Heart left ventricle (tissue), 16 donors: ENCODE measurements around the gene RELA. TPM values are rescaled to one million over a fixed set of nuclear protein-coding genes. Genes with fewer than 3 reads are reported as not detected.

Source experiments
- ATAC-seq, 4 donors: fragments of 200-7000 bp; cut with Tn5 transposase; one replicate each; pipeline ENCODE4 v1.9.1; 2020 to 2022; ENCODE audit warnings: moderate library complexity in 4 of 4, mild to moderate bottlenecking in 3 of 4, moderate number of reproducible peaks in 1 of 4
- DNase-seq, 5 donors: peaks; one replicate each; pipeline ENCODE4 v3.0.0-alpha.2; 2020
- H3K27ac ChIP-seq, 12 donors: fragments of 200-600 bp; sonication (generic) in 4 of 12; one replicate each; pipeline versions ENCODE4 v1.5.0 to v1.8.0; 2016 to 2022; ENCODE audit warnings: mild to moderate bottlenecking in 2 of 12
- H3K27me3 ChIP-seq, 9 donors: fragments of 200-600 bp; sonication (generic) in 2 of 9; one replicate each; pipeline versions ENCODE4 v1.5.1 to v1.8.0; 2016 to 2022; ENCODE audit warnings: mild to moderate bottlenecking in 3 of 9
- H3K36me3 ChIP-seq, 9 donors: fragments of 200-600 bp; sonication (generic) in 2 of 9; one replicate each; pipeline versions ENCODE4 v1.5.0 to v1.8.0; 2018 to 2022; ENCODE audit warnings: mild to moderate bottlenecking in 2 of 9
- H3K4me1 ChIP-seq, 12 donors: fragments of 200-600 bp; sonication (generic) in 4 of 12; one replicate each; pipeline versions ENCODE4 v1.5.0 to v1.8.0; 2016 to 2022; ENCODE audit warnings: mild to moderate bottlenecking in 3 of 12
- H3K4me3 ChIP-seq, 12 donors: fragments of 200-600 bp; sonication (generic) in 4 of 12; one replicate each; pipeline versions ENCODE4 v1.5.0 to v1.8.0; 2017 to 2022; ENCODE audit warnings: mild to moderate bottlenecking in 9 of 12, moderate library complexity in 4 of 12
- H3K9me3 ChIP-seq, 12 donors: fragments of 200-600 bp; sonication (generic) in 4 of 12; one replicate each; pipeline versions ENCODE4 v1.5.0 to v1.8.0; 2016 to 2022; ENCODE audit warnings: mild to moderate bottlenecking in 1 of 12
- CTCF ChIP-seq, 12 donors: fragments of 200-600 bp; sonication (generic) in 4 of 12; IDR thresholded peaks; one replicate each; pipeline versions ENCODE4 v1.5.0 to v1.8.0; 2018 to 2022; ENCODE audit warnings: antibody characterized with exemption in 12 of 12, mild to moderate bottlenecking in 5 of 12
- POLR2A ChIP-seq, 2 donors: fragments of 450-650 bp; IDR thresholded peaks; one replicate each; pipeline ENCODE4 v1.6.1; 2017; ENCODE audit warnings: antibody characterized with exemption in 2 of 2, mild to moderate bottlenecking in 2 of 2, moderate library complexity in 2 of 2
- WGBS, 4 donors: extraction: QIAGEN DNeasy Blood & Tissue Kit in 2 of 4; methylation state at CpG; one replicate each; pipeline versions ENCODE4 v1.1.5 to v1.1.7; 2013 to 2018; 5-methylcytosine and 5-hydroxymethylcytosine counted together
- intact Hi-C, 10 donors: fragments of 100-400 bp; cut with DNase I; formaldehyde crosslinking; loops; one replicate each; pipeline versions ENCODE4 v1.11.1 to v1.14.2; 2022
- microRNA-seq, 4 donors: library from miRNA; unstranded; fragments of <30 nt; microRNA quantifications; one replicate each; pipeline versions ENCODE4 to v1.2.0, GENCODE V29; 2017 to 2020
- polyA plus RNA-seq, 2 donors: library from polyadenylated mRNA; stranded (reverse); fragments of 200-250 nt; gene quantifications; one replicate each; pipeline ENCODE4 v1.2.3, GENCODE V29; 2013
- total RNA-seq, 9 donors: library from RNA; depleted of rRNA in 2 of 9; stranded (reverse); fragments of >200 nt in 2 of 9; fragmentation: NEBNext Ultra II Directional in 3 of 9; extraction: Animal tissue kit (Norgen Biotek cat#: 25700) in 3 of 9; gene quantifications; one replicate each; pipeline versions ENCODE4 v1.1.0 to v1.2.4, GENCODE V29; 2016 to 2023
- donor health status: ischemic (EF 13 %, LVEDD 7.1; RV severe dilation, severe dysfunction).
- donor health status: healthy with polysubstance abuse.
- donor health status: DM: no; HTN: yes; CAD: no.
- donor health status: DM: no; HTN: no; CAD: no.
- donor health status: ischemic (EF 25% LVEDD 6.9; RV normal size, moderate dysfunction).
- donor health status: ischemic (EF 25% LVEDD 5.7; RV mildly dilated, moderate dysfunction).
- donor health status: healthy.
- donor health status: DM: yes; HTN: yes; CAD: no.
- donor health status: ischemic (EF 35%, LVEDD 5.7; RV mildly dilated, moderate dysfunction).
- donor health status: nonischemic (EF 11% LVEDD 7.7; RV severe dilation, severe dysfunction).
- donor health status: DM: yes; HTN: yes; CAD: no.
- donor health status: PGD.
- donor health status: ischemic (EF 29% LVEDD 5.4; RV normal size, mild dysfunction).
- donor health status: nonischemic (EF 23%, LVEDD 6.1; RV moderate dilation, normal function).

The RELA gene
- total and polyA plus RNA-seq, 11 donors = 22.2 to 86.4 (median 42.3) TPM

GRCh38 chr11:65606876-65607613 is 55.7 kb downstream of the RELA start:
- no peaks in the 10 kb centered on the region for H3K9me3 ChIP-seq
- DNase-seq (peak; percentile 93 to 96 (median 96)), ATAC-seq (peak; percentile 90 to 97 (median 96))
- H3K36me3 ChIP-seq = peaks cover 0 to 94% (median 73%) of the 10 kb centered on the region in 9 donors
- peaks cover 4 to 76% (median 44%) of the 10 kb centered on the region in 12 donors for H3K4me1 ChIP-seq
- TF ChIP-seq POLR2A (IDR thresholded peaks at IDR 0.05) = peak in 1 of 2 donors; percentile 19
- no peak for TF ChIP-seq CTCF (IDR thresholded peaks at IDR 0.05)
- intact Hi-C loops = loop anchor here in 1 of 10 donors (2.0 kb wide), 1 partner anchor 30 kb away; the partner anchor contains the start of gene EHBP1L1
- peak overlapping the region; percentile 29 to 89 (median 74) for H3K27ac ChIP-seq
- no peaks in the 10 kb centered on the region for H3K27me3 ChIP-seq
- WGBS, 4 donors = 16 to 21% (median 18%) methylated on average over 15 to 67 of the region's 67 CpGs
- H3K4me3 ChIP-seq = peak overlapping the region in 10 of 12 donors; percentile 17 to 56 (median 40)

DNA sequence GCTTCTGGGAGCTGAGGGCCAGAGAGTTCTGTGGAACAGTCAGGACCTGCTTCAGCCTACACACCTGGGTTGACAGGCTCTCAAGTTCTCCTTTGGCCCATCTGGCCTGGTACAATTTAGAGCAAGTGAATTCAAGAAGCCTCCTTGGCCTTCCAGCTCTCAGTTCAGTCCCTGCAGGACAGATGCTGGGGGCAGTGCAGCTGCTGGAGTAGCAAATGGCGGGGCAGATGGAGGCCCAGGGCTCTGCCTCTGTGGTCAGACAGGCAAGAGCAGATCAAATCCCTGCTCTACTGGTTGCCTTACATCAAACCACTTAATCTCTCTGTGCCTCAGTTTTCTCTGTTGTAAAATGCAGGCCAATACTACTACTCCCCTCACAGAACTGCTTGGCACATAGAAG is 58.5 kb downstream of the RELA start:
- WGBS, 4 donors = 92 to 100% (median 97%) methylated on average over 1 of the region's 1 CpG
- peaks cover 0 to 98% (median 84%) of the 10 kb centered on the region in 9 donors for H3K36me3 ChIP-seq
- H3K9me3 ChIP-seq = no peaks in the 10 kb centered on the region
- no peak overlapping the region for H3K4me3 ChIP-seq
- intact Hi-C loops = no loop called here
- ATAC-seq (no peak), DNase-seq (no peak)
- H3K27ac ChIP-seq = no peak overlapping the region
- no peak for TF ChIP-seq POLR2A (IDR thresholded peaks at IDR 0.05)
- no peak for TF ChIP-seq CTCF (IDR thresholded peaks at IDR 0.05)
- H3K27me3 ChIP-seq = no peaks in the 10 kb centered on the region
- H3K4me1 ChIP-seq = peaks cover 4 to 48% (median 25%) of the 10 kb centered on the region in 12 donors

Small RNAs within 50 kb of the gene (microRNA-seq; reads per million reads assigned to microRNA genes)
- gene MIR4489 (0 reads per million in 4 donors), gene MIR4690 (0 to 0.13 (median 0) reads per million in 4 donors)

Other genes with a start within 250 kb of the RELA start
- 100 to 1,000 TPM in 7 of 9 donors, 10 to 100 TPM in 2; 17.0 to 760 (median 507) TPM for gene NEAT1, start 240.1 kb downstream of the RELA start, total RNA-seq
- 100 to 1,000 TPM; 104 to 532 TPM for gene NEAT1, start 240.1 kb downstream of the RELA start, polyA plus RNA-seq
- gene MALAT1, start 163.9 kb downstream of the RELA start, total RNA-seq = 1,000 to 10,000 TPM; 1,047 to 9,662 (median 6,606) TPM
- 1,000 to 10,000 TPM; 1,168 to 4,497 TPM for gene MALAT1, start 163.9 kb downstream of the RELA start, polyA plus RNA-seq
- 100 to 1,000 TPM in 1 of 9 donors, 10 to 100 TPM in 8; 51.6 to 135 (median 62.2) TPM for gene SCYL1, start 137.8 kb downstream of the RELA start, total RNA-seq
- 10 to 100 TPM; 86.6 to 90.2 TPM for gene SCYL1, start 137.8 kb downstream of the RELA start, polyA plus RNA-seq
- gene LTBP3, start 104.6 kb downstream of the RELA start, total RNA-seq = 100 to 1,000 TPM in 1 of 9 donors, 10 to 100 TPM in 8; 51.4 to 125 (median 88.9) TPM
- gene LTBP3, start 104.6 kb downstream of the RELA start, polyA plus RNA-seq = 10 to 100 TPM; 26.3 to 36.3 TPM
- gene ZNRD2, start 92.4 kb downstream of the RELA start, total RNA-seq = 10 to 100 TPM; 23.2 to 63.6 (median 33.9) TPM
- 100 to 1,000 TPM in 1 of 2 donors, 10 to 100 TPM in 1; 49.7 to 101 TPM for gene ZNRD2, start 92.4 kb downstream of the RELA start, polyA plus RNA-seq
- 10 to 100 TPM; 25.8 to 87.9 (median 38.4) TPM for gene FAM89B, start 90.4 kb downstream of the RELA start, total RNA-seq
- gene FAM89B, start 90.4 kb downstream of the RELA start, polyA plus RNA-seq = 10 to 100 TPM; 46.6 to 50.0 TPM
- 100 to 1,000 TPM in 3 of 9 donors, 10 to 100 TPM in 6; 37.4 to 144 (median 80.9) TPM for gene EHBP1L1, start 86.9 kb downstream of the RELA start, total RNA-seq
- gene EHBP1L1, start 86.9 kb downstream of the RELA start, polyA plus RNA-seq = 10 to 100 TPM; 52.3 to 71.4 TPM
- gene KCNK7, start 67.1 kb downstream of the RELA start, total RNA-seq = under 1 TPM in 7 of 9 donors, not detected in 2; 0.18 to 0.75 (median 0.41) TPM
- gene KCNK7, start 67.1 kb downstream of the RELA start, polyA plus RNA-seq = 1 to 10 TPM in 1 of 2 donors, under 1 TPM in 1; 0.42 to 1.6 TPM
- 10 to 100 TPM; 26.2 to 68.6 (median 31.4) TPM for gene MAP3K11, start 48.7 kb downstream of the RELA start, total RNA-seq
- 10 to 100 TPM; 29.4 to 39.3 TPM for gene MAP3K11, start 48.7 kb downstream of the RELA start, polyA plus RNA-seq
- gene PCNX3, start 47.1 kb downstream of the RELA start, total RNA-seq = 10 to 100 TPM in 8 of 9 donors, 1 to 10 TPM in 1; 9.5 to 23.4 (median 15.4) TPM
- gene PCNX3, start 47.1 kb downstream of the RELA start, polyA plus RNA-seq = 10 to 100 TPM in 1 of 2 donors, 1 to 10 TPM in 1; 7.1 to 14.0 TPM
- 10 to 100 TPM; 17.0 to 63.3 (median 21.6) TPM for gene SIPA1, start 24.8 kb downstream of the RELA start, total RNA-seq
- gene SIPA1, start 24.8 kb downstream of the RELA start, polyA plus RNA-seq = 10 to 100 TPM; 26.5 to 35.5 TPM
- 10 to 100 TPM; 36.4 to 52.5 (median 40.1) TPM for gene KAT5, start 49.3 kb upstream of the RELA start, total RNA-seq
- 10 to 100 TPM; 39.4 to 62.5 TPM for gene KAT5, start 49.3 kb upstream of the RELA start, polyA plus RNA-seq
- gene RNASEH2C, start 57.9 kb upstream of the RELA start, total RNA-seq = 100 to 1,000 TPM in 2 of 9 donors, 10 to 100 TPM in 7; 31.7 to 131 (median 44.6) TPM
- 100 to 1,000 TPM in 1 of 2 donors, 10 to 100 TPM in 1; 90.5 to 120 TPM for gene RNASEH2C, start 57.9 kb upstream of the RELA start, polyA plus RNA-seq
- gene AP5B1, start 118.1 kb upstream of the RELA start, total RNA-seq = 10 to 100 TPM in 2 of 9 donors, 1 to 10 TPM in 7; 5.4 to 17.7 (median 8.7) TPM
- gene AP5B1, start 118.1 kb upstream of the RELA start, polyA plus RNA-seq = 1 to 10 TPM; 4.4 to 9.5 TPM
- gene OVOL1, start 124.1 kb upstream of the RELA start, total RNA-seq = not detected
- not detected for gene OVOL1, start 124.1 kb upstream of the RELA start, polyA plus RNA-seq
- gene SNX32, start 171.0 kb upstream of the RELA start, total RNA-seq = under 1 TPM in 4 of 9 donors, not detected in 5; 0.13 to 0.52 (median 0.37) TPM
- gene SNX32, start 171.0 kb upstream of the RELA start, polyA plus RNA-seq = under 1 TPM; 0.11 to 0.54 TPM
- gene CFL1, start 195.3 kb upstream of the RELA start, total RNA-seq = 100 to 1,000 TPM; 289 to 839 (median 424) TPM
- 100 to 1,000 TPM; 289 to 973 TPM for gene CFL1, start 195.3 kb upstream of the RELA start, polyA plus RNA-seq
- 10 to 100 TPM; 24.6 to 39.6 (median 35.5) TPM for gene MUS81, start 197.5 kb upstream of the RELA start, total RNA-seq
- 10 to 100 TPM; 53.0 to 56.1 TPM for gene MUS81, start 197.5 kb upstream of the RELA start, polyA plus RNA-seq
- gene EFEMP2, start 209.9 kb upstream of the RELA start, total RNA-seq = 100 to 1,000 TPM in 3 of 9 donors, 10 to 100 TPM in 6; 67.7 to 123 (median 88.7) TPM
- gene EFEMP2, start 209.9 kb upstream of the RELA start, polyA plus RNA-seq = 10 to 100 TPM; 43.6 to 86.6 TPM
- 1 to 10 TPM in 3 of 9 donors, under 1 TPM in 5, not detected in 1; 0.16 to 9.4 (median 0.90) TPM for gene CTSW, start 216.9 kb upstream of the RELA start, total RNA-seq
- under 1 TPM; 0.17 to 0.53 TPM for gene CTSW, start 216.9 kb upstream of the RELA start, polyA plus RNA-seq
- 10 to 100 TPM; 48.2 to 93.9 (median 57.3) TPM for gene FIBP, start 225.6 kb upstream of the RELA start, total RNA-seq
- 10 to 100 TPM; 35.0 to 74.7 TPM for gene FIBP, start 225.6 kb upstream of the RELA start, polyA plus RNA-seq
- gene CCDC85B, start 227.8 kb upstream of the RELA start, total RNA-seq = 10 to 100 TPM; 32.3 to 78.1 (median 36.9) TPM
- 10 to 100 TPM; 31.3 to 62.1 TPM for gene CCDC85B, start 227.8 kb upstream of the RELA start, polyA plus RNA-seq
- gene FOSL1, start 237.5 kb upstream of the RELA start, total RNA-seq = 10 to 100 TPM in 1 of 9 donors, 1 to 10 TPM in 6, under 1 TPM in 2; 0.22 to 13.7 (median 1.5) TPM
- 10 to 100 TPM in 1 of 2 donors, 1 to 10 TPM in 1; 1.2 to 48.1 TPM for gene FOSL1, start 237.5 kb upstream of the RELA start, polyA plus RNA-seq